Stimulated activated effector memory CD8-positive, alpha-beta T cell treated with anti-CD3 and anti-CD28 coated beads, Interleukin-12 subunit alpha, Interleukin-12 subunit beta, amount 100 ng/mL, for 72 hours (primary cell): ENCODE data around the gene LRRC45.
A peak's percentile ranks its signal among the peaks of the same experiment; 100 is the strongest.

Source experiments
- ATAC-seq: fragments of 150-1000 bp; cut with Tn5 transposase; 2 replicates; pipeline ENCODE4 v1.10.0; 2021
- DNase-seq, 2 donors: peaks; one replicate each; pipeline ENCODE4 v3.0.0; 2021 to 2022; ENCODE audit warnings: low spot score in 2 of 2
- H3K27ac Mint-ChIP-seq: one replicate; pipeline ENCODE4 v1.8.0; 2022; ENCODE audit warnings: mild to moderate bottlenecking, mixed read lengths
- H3K36me3 Mint-ChIP-seq: one replicate; pipeline ENCODE4 v1.8.0; 2022; ENCODE audit warnings: mild to moderate bottlenecking, mixed read lengths
- H3K4me1 Mint-ChIP-seq: one replicate; pipeline ENCODE4 v1.8.0; 2022; ENCODE audit warnings: mixed read lengths
- H3K4me3 Mint-ChIP-seq: one replicate; pipeline ENCODE4 v1.8.0; 2022; ENCODE audit warnings: mild to moderate bottlenecking, mixed read lengths
- H3K9me3 Mint-ChIP-seq: one replicate; pipeline ENCODE4 v1.8.0; 2022; ENCODE audit warnings: mixed read lengths

LRRC45 gene

DNA sequence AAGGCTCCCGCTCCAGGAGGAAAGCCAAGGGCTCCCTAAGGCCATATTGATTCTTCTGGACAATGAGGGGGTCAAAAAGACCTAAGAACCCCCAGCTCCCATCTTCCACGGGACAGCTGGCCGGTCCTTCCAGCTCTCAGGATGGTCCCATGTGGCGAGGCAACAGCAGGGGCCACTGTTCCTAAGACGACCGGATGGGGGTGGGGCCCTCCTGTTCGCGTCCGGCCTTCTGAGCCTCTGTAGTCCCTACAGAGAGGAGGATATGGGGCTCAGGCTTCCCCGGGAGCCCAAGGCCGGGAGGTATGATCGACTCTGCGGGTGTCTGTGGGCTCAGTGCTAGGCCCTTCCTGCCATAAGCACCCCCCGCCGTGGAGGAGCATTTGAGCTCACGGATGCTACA is 20.4 kb downstream of the LRRC45 start:
- no peak for DNase-seq
- Mint-ChIP-seq H3K36me3 (peaks cover 5% of the 10 kb centered on the region), H3K4me1 (peaks cover 15% of the 10 kb centered on the region), H3K27ac (no peak overlapping the region), H3K4me3 (no peak overlapping the region), H3K9me3 (no peaks in the 10 kb centered on the region)
- no peak for ATAC-seq

DNA sequence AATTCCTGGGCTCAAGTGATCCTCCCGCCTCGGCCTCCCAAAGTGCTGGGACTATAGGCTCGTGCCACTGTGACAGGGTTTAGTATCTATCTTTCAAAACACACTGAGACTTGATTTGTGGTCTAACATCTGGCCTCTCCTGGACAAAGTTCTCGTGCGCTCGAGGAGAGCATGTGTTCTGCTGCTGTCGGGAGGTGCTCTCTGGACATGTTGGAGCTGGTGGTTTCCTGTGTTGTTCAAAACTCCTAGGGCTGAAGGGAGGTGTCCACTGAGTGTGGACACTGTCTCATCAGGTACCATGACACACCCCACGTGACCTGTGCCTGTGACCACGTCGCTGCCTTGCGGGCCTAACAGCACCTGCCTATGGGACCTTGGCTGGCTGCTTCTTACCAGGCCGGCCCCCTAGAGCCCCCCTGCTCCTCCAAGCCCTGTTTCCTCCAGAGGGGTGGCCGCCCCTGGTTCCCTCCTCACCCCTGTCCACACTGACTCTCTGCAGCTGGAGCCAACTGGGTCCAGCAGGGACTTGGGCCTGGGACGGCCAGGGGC is 22.9 kb downstream of the LRRC45 start:
- no peaks in the 10 kb centered on the region for H3K9me3 Mint-ChIP-seq
- peak overlapping the region; percentile 33 for H3K27ac Mint-ChIP-seq
- H3K4me3 Mint-ChIP-seq, result no peak overlapping the region
- DNase-seq (no peak), ATAC-seq (no peak)
- peaks cover 5% of the 10 kb centered on the region for H3K36me3 Mint-ChIP-seq
- H3K4me1 Mint-ChIP-seq, result peaks cover 17% of the 10 kb centered on the region

DNA sequence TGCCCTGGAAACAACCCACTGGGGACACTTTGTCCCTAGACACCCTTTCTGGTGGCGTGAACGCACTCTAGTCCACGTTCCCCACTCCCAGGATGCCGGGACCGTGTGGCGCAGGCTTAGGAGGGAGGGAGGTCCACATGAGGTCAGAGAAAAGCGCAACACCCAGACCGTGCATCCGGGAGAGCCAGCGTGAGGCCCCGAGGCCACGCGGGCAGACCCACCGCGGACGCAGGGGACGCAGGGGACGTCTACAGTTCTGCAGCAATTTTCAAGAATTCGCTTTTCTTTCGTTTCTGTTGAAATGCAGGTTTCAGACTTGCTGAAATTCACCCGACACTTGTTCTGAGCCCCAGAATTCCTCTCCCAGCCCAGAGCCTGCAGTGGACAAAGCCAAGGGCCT is 23.8 kb downstream of the LRRC45 start:
- H3K36me3 Mint-ChIP-seq, result peaks cover 5% of the 10 kb centered on the region
- H3K4me1 Mint-ChIP-seq, result peaks cover 17% of the 10 kb centered on the region
- no peak overlapping the region for H3K4me3 Mint-ChIP-seq
- H3K9me3 Mint-ChIP-seq, result no peaks in the 10 kb centered on the region
- DNase-seq, result no peak
- ATAC-seq, result no peak
- peak overlapping the region; percentile 33 for H3K27ac Mint-ChIP-seq

DNA sequence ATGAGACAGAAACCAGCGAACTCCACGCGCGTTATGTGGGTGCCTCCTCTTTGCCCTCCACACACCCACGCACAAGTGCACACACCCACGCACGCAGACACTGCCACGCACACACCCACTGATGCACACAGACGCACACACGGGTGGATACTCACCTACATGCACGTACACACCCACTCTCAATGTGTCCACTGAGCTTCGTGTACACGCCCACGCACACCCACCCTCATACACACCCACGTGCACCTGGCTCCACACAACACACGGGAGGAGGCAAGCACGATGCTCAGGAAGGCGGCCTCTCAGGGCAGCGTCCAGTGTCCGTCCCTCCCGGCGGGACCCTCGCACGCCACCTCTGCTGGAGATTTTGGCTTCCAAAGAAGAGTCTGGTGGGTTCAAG is 24.3 kb downstream of the LRRC45 start:
- no peak for DNase-seq
- Mint-ChIP-seq H3K4me1 (peaks cover 17% of the 10 kb centered on the region), H3K4me3 (no peak overlapping the region), H3K9me3 (no peaks in the 10 kb centered on the region), H3K27ac (no peak overlapping the region), H3K36me3 (peaks cover 5% of the 10 kb centered on the region)
- ATAC-seq, result no peak

DNA sequence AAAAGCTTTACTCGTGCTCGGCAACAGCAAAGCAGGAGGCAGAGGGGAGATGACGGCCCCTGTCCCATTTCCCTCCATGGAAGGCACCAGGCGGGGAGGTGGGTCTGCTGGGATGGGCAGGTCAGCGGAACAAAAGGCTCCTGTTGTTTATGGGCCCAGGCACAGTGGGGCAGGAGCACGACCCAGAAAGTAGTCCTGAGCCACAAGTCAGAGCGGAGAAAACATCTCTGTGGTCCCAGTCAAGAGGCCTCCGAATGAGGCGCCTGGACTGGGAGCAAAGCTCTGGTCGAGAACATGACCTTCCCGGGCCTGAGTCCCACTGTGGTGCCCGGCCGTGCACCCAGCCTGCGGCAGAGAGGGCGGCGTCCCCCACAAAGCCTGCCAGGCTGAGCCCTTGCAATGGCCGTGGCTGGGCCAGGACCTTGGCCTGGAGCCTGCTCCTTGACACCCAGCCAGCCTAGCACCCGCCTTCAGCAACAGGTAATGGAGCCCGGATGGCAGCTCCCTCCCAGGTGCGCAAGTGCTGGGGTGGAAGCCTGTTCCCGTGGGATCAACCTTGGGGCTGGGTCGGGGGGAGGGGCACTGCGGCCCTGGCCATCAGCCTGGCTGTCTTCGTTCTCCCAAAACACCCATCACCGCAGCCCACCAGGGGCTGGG is 24.9 kb downstream of the LRRC45 start:
- H3K4me1 Mint-ChIP-seq, result peaks cover 17% of the 10 kb centered on the region
- H3K4me3 Mint-ChIP-seq, result no peak overlapping the region
- ATAC-seq (no peak), DNase-seq (no peak)
- H3K27ac Mint-ChIP-seq, result no peak overlapping the region
- H3K36me3 Mint-ChIP-seq, result peaks cover 5% of the 10 kb centered on the region
- H3K9me3 Mint-ChIP-seq, result no peaks in the 10 kb centered on the region

DNA sequence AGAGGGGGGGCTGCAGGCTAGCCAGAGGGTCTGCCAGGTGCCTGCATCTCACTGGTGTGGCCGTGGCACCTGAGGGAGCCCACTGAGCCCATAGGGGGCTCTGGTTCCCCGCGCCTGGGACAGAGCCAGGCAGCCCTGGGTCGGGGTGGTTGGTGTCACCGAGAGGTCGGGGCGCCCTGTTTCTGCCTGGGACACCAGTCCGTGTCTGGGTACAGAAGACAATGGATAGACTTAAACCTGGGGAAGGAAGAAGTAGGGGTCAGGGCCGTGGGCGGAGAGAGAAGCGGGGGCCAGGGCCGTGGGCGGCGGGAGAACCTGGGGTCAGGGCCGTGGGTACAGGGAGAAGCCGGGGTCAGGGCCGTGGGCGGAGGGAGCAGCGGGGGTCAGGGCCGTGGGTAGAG is 25.5 kb downstream of the LRRC45 start:
- ATAC-seq (no peak), DNase-seq (no peak)
- H3K4me1 Mint-ChIP-seq, result peaks cover 22% of the 10 kb centered on the region
- H3K4me3 Mint-ChIP-seq, result no peak overlapping the region
- no peak overlapping the region for H3K27ac Mint-ChIP-seq
- no peaks in the 10 kb centered on the region for H3K9me3 Mint-ChIP-seq
- peaks cover 5% of the 10 kb centered on the region for H3K36me3 Mint-ChIP-seq

DNA sequence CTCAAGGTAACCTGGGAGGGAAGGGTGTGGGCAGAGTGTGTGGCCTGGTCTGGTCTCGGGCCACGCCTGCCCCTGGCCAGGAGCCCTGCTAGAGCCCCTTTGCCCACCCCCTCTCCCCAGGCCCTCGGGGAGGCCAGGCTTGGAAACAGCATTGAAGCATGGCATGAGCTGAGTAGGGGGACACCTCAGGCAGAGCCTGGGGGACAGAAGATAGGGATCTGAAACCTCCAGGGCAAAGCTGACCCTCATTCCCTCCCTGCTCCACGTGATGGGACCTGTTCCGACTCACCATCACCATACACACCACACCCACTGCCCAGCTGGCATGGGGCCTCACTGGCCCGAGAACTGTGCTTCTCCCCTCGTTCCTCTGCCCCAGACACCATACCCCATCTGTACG is 26.0 kb downstream of the LRRC45 start:
- Mint-ChIP-seq H3K27ac (no peak overlapping the region), H3K4me1 (peaks cover 23% of the 10 kb centered on the region), H3K9me3 (no peaks in the 10 kb centered on the region), H3K4me3 (no peak overlapping the region), H3K36me3 (peaks cover 5% of the 10 kb centered on the region)
- ATAC-seq (no peak), DNase-seq (no peak)

DNA sequence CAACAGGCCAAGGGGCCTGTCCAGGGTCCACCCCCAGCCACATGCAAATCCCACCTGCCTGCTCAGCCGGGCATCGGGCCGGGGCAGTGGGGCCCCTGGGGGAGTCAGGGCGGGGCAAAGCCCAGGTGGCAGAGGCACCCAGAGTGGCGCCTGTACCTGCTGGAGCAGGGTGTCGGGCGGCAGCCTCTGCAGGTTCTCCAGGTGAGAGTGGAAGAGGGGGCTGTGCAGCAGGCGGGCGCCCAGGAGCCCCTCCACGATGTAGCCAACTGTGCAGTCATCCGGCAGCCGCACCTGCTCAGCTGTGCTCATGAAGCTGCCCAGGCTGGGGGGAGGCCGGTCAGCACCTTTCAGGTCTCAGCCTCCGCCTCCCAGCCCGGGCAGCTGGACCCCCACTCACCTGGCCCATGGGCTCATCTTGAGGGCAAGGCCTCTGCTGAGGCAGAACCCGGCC is 26.4 kb downstream of the LRRC45 start:
- Mint-ChIP-seq H3K4me1 (peaks cover 23% of the 10 kb centered on the region), H3K4me3 (no peak overlapping the region)
- no peak for ATAC-seq

DNA sequence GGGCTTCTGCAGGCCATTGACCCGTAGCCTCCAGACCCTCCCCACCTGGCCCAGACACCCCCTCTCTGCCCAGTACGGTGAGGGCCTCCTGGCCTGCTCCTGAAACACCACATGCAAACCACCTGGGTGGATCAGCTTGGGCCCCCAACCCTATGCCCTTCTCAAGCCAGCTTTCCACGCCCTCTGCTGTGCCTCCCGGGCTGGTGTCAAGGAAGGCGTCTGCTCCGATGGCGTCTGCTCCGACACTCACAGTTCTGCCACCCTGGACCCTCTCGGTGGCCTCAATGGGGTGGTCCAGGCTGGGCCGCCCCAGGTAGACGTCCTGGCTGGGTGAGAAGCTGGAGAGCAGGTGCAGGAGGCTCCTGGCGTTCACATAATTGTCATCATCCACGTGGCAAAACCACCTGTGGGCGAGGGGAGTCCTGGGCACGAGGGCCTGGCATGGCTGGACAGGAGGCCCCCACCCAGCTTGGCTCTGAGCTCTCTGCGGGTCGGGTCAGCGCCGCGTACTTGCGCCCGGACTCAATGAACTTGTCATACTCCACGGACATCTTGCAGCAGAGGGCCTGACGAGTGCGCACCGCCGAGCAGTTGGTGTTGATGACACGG is 27.2 kb downstream of the LRRC45 start:
- Mint-ChIP-seq H3K9me3 (no peaks in the 10 kb centered on the region), H3K36me3 (peaks cover 12% of the 10 kb centered on the region), H3K4me3 (peak overlapping the region; percentile 83), H3K27ac (peak overlapping the region; percentile 91), H3K4me1 (peaks cover 29% of the 10 kb centered on the region)
- ATAC-seq, result no peak
- DNase-seq, result no peak

More for the DNA sequence above, 26.4 kb downstream of the LRRC45 start:
- Mint-ChIP-seq H3K9me3 (no peaks in the 10 kb centered on the region), H3K27ac (peak overlapping the region; percentile 91), H3K36me3 (peaks cover 5% of the 10 kb centered on the region)
- no peak for DNase-seq

DNA sequence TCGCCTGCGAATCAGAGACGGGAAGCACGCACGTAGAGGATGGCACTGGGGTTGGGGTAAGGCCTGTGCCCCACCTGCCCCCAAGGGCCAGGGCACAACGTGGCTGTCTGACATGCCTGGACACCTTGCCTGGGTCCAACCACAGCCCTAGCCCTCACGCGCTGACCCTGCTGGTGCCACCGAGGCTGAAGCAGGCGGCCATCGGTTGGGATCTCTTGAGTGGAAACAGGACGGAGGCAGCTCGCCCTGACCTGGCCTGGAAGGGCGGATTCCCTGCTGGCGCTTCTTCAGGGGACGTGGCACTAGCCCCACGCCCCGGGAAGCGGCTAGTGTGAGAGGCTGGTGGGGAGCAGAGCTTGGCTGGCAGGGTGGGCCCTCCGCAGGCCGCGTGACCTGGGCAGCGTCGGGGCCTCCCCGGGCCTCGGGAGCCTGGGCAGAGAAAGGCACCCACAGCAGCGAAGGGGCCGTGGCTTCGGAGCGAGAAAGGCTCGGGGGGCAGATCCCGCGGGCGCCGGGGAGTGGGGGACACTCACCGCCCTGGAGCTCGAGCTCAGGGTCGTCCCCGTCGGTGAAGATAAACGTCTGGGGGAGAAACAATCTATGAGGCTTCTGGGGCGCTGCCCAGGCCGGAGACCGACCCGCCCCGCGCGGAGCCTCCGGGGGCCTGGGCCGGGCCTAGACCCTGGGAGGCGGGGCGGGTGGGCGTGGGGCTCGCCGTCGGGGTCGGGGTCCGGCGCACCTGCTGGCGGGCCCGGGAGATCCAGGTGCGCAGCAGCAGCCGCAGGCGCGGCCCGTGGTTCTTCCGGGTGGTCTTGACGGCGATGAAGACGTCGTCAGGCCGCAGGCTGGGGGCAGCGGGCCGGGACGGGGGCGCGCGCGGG is 27.9 kb downstream of the LRRC45 start:
- no peak for DNase-seq
- H3K4me1 Mint-ChIP-seq, result peaks cover 29% of the 10 kb centered on the region
- H3K36me3 Mint-ChIP-seq, result peaks cover 12% of the 10 kb centered on the region
- peak overlapping the region; percentile 91 for H3K27ac Mint-ChIP-seq
- peak overlapping the region; percentile 83 for H3K4me3 Mint-ChIP-seq
- H3K9me3 Mint-ChIP-seq, result no peaks in the 10 kb centered on the region
- ATAC-seq, result peak; percentile 9

DNA sequence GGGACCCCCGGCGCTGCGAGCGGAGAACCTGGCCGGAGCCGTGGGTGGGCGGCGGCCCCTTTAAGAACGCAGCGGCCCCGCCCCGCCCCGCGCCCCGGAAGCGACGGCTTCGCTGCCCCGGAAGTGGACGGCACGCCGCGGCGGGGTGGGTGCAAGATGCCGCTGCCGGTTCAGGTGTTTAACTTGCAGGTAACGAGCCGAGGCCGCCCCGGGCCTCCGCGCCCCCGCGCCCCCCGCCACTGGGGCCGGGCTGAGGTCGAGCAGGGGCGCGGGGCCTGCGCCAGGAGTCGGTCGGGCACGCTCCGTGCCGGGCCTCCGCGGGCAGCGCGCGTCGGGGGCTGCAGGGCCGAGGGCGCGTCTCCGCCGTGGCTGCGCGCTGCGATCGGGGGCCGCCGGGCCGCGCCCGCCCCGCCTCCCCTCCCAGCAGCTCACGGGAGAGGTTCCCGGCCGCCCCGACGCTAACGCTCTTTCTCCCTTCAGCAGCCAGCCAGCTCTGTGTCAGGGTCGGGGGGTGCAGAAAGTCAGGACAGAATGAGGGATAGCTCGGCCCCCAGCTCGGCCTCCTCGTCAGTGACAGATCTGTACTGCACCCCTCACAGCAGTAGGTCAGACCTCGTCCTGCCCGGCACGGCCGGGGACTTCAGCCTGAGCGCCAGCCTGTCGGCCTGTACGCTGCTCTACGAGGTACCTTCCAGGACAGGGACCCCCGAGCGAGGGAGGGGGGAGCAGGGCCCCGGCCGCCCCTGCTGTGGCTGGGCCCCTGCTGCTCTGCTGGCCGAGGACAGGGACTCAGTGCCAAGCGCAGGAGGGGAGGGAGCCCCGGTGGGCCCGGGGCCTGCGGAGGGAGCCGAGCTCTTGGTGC is 28.9 kb downstream of the LRRC45 start, which contains the start of the genes GPS1 and RFNG:
TSS of gene GPS1 (plus strand) at position 123 of the 862 bp plus-strand sequence. CDS start at position 157, 34 bp downstream.
TSS of gene RFNG (minus strand) at position 36 of the 862 bp plus-strand sequence. CDS start 45 bp downstream, outside the sequence.
- peak; percentile 77 to 88 for DNase-seq
- peaks cover 29% of the 10 kb centered on the region for H3K4me1 Mint-ChIP-seq
- peak within 1 kb of the TSS; percentile 91 for H3K27ac Mint-ChIP-seq
- peak; percentile 85 for ATAC-seq
- H3K36me3 Mint-ChIP-seq, result peaks cover 12% of the 10 kb centered on the region
- peak within 1 kb of the TSS; percentile 83 for H3K4me3 Mint-ChIP-seq
- no peaks in the 10 kb centered on the region for H3K9me3 Mint-ChIP-seq

DNA sequence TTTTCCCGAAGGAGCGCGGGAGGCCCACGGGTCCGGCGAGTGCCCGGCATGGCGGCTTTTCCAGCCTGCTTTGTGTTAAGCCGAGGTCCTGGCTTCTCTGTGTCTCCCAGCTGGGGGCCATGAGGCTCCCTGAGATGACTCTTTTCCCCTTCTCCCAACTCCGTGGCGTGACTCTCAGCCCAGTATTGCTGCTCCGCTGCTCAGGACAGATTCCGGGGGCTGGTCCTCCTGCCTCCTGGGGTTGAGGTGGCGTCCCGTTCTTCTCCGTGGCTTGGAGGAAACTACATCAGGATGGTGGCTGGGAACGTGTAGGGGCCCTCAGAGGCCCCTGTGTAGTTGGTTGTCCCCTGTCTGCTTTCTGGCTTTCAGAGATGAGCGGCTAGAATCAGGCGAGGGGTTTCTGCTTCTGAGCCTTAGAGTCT is 29.5 kb downstream of the LRRC45 start:
- Mint-ChIP-seq H3K4me1 (peaks cover 23% of the 10 kb centered on the region), H3K9me3 (no peaks in the 10 kb centered on the region), H3K36me3 (peaks cover 10% of the 10 kb centered on the region), H3K4me3 (peak overlapping the region; percentile 72), H3K27ac (peak overlapping the region; percentile 37)
- ATAC-seq, result no peak
- no peak for DNase-seq

DNA sequence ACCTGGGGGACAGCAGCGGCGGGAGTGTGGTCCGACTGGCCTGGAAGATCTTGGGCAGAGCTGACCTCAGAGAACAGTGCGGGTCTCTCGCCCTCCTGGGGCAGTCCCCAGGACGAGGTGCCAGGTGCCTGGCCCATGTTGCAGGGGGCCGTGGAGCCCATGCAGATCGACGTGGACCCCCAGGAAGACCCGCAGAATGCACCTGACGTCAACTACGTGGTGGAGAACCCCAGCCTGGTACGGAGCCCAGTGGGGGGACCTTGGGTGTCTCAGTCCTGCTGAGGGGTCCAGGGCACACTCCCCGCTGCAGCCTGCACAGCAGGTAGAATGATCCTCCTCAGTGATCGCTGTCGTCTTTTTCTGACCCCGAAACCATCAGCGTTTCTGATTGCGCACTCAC is 30.0 kb downstream of the LRRC45 start:
- H3K4me3 Mint-ChIP-seq, result peak overlapping the region; percentile 72
- no peaks in the 10 kb centered on the region for H3K9me3 Mint-ChIP-seq
- H3K4me1 Mint-ChIP-seq, result peaks cover 22% of the 10 kb centered on the region
- H3K27ac Mint-ChIP-seq, result peak overlapping the region; percentile 37
- H3K36me3 Mint-ChIP-seq, result peaks cover 14% of the 10 kb centered on the region
- DNase-seq (no peak), ATAC-seq (no peak)

DNA sequence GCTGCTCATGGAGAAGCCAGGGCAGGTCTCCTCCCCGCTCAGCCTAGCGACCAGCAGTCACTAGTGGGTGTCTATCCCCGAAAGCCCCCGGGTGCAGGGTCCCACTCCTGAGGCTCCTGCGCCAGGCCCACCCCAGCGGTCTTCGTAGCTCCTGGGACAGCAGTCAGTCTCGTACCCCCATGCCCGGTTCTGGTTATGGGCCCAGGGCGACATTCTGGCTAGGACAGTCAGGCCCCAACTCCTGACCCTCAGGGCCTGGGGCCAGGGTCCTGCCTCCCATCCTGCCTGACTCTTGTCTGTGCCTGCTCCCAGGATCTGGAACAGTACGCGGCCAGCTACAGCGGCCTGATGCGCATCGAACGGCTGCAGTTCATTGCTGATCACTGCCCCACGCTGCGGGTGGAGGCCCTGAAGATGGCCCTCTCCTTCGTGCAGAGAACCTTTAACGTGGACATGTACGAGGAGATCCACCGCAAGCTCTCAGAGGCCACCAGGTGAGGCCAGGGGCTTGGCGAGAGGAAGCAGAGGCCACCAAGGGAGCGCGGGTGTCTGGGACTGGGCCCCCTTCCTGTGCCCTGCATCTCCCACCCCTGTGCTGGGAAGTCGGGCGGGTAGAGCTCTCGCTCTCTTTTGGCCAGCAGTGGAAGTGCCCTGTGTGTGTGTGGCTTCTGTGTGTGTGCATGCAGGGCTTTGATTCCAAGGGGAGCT is 30.6 kb downstream of the LRRC45 start:
- peaks cover 15% of the 10 kb centered on the region for H3K36me3 Mint-ChIP-seq
- H3K27ac Mint-ChIP-seq, result peak overlapping the region; percentile 37
- H3K9me3 Mint-ChIP-seq, result no peaks in the 10 kb centered on the region
- ATAC-seq (no peak), DNase-seq (no peak)
- peak overlapping the region; percentile 72 for H3K4me3 Mint-ChIP-seq
- H3K4me1 Mint-ChIP-seq, result peaks cover 22% of the 10 kb centered on the region
